HL-60/S4 (cell line): ENCODE measurements around the gene PID1.

ENCODE experiments used
- in situ Hi-C: fragments of 300-500 bp; cut with MboI; formaldehyde crosslinking; loops from 2 replicates; pipeline ENCODE4 v1.14.3; 2022; ENCODE audit warnings: low sequenced_read_pairs

Gene PID1

GRCh38 chr2:229032608-229033234, 238.4 kb downstream of the PID1 start:
- in situ Hi-C loops = no loop called here

- in situ Hi-C loops = no loop called here
Observed at GRCh38 chr2:229027353-229028105, 243.6 kb downstream of the PID1 start.

- in situ Hi-C loops = no loop called here
Observed at GRCh38 chr2:229025653-229026052, 245.4 kb downstream of the PID1 start.

DNA sequence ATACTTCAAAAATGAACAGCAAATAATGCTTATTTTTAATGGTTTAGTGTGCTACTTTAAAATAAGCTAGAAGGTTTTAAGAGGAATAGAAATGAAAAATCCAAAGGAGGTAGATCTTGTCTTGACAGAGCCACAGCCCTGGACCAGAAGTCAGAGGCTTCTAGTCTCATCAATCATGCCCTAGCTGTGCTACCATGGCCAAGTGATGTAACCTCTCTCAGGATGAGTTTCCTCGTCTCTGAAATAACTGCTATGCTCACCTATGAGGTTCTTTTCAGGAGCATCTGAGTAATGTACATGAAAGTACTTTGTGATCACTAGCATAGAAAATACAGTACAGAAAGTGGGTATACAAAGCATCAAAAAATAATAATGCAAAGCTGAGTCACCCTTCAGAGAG, 248.4 kb downstream of the PID1 start:
- in situ Hi-C loops = no loop called here

- in situ Hi-C loops = no loop called here
Observed at GRCh38 chr2:229022071-229022470, 249.0 kb downstream of the PID1 start.

GRCh38 chr2:229009816-229010215, 261.3 kb downstream of the PID1 start:
- in situ Hi-C loops = no loop called here

DNA sequence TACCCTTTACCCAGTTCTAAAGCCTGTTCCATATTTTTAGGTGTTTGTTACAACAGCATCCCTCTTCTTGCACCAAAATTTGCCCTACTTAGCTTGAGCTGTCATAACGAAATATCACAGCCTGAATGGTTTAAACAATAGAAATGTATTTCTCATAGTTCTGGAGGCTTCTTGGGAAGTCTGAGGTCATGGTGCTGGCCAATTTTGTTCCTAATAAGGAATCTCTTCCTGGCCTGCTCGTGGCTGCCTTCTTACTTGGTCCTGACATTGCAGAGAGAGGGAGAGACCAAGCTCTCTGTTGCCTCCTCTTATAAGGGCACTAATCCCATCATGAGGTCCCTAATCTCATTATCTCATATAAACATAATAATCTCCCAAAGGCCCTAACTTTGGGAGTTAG, 267.8 kb downstream of the PID1 start:
- in situ Hi-C loops = no loop called here

DNA sequence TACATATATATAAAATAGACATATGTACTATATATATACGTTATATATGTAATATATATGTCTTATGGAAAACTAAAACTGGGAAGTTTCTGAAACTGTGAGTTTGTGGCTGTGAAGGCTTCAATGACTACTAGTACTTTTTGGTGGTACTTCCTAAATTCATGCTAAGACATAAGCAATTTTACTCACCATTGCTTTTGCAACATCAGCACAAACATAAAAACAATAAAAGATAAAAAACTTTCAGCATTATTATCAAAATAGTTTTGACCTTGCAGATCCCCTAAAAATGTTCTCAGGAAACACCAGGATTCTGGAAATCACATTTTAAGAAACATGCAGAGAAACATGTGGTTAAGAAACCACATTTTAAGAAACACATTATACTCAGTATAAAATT, 269.9 kb downstream of the PID1 start:
- in situ Hi-C loops = no loop called here

GRCh38 chr2:228999326-228999725, 271.8 kb downstream of the PID1 start:
- in situ Hi-C loops = no loop called here

GRCh38 chr2:228988786-228989185, 282.3 kb downstream of the PID1 start:
- in situ Hi-C loops = no loop called here

DNA sequence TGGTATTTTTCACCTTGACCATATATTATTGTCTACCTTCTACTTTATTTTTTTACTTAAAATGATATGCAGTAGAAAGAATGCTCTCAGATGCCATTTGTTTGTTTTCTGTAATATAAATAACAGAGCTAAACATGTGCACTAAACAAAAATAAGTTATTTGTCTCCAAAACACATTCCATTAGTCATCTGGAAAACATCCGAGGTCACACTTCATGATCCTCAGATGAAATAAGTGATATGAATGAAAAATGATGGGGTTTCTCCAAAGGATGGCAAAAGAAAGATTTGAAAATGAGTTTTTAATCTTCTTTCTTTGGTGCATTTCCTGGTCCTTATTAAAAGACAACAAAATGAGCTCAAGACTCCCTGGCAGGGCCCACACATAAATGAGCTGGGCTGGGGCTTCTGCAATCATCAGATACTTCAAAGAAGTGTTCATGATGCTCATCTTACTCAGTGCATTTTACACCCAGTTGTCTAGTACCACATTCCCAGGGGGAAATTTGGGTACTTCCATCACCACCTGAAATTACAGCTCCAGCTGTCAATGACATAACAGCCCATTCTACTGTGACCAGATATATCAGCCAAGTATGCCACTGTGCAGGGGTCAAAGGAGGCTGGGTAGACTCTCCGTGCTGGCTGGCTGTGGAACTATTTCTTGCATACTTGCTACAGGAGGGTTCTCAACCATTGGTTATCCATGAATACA, 283.5 kb downstream of the PID1 start:
- in situ Hi-C loops = no loop called here

DNA sequence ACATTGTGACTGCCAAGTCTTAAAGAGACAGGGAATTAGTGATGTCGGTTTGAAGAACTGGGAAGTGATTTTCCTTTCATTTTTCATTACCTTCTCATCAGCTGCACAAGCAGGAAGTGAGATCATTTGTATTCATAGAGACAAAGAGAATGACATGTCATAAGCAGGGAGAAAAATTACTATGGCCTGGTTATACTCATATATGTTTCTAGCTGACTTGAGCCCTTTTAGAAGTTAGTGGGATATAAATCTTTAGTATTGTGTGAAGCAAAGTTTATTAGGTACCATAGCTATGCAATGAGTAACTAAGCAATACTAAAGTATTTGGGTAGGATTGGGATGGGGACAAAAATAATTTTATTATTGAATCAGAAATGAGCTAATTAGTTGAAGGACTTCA, 284.1 kb downstream of the PID1 start:
- in situ Hi-C loops = no loop called here

DNA sequence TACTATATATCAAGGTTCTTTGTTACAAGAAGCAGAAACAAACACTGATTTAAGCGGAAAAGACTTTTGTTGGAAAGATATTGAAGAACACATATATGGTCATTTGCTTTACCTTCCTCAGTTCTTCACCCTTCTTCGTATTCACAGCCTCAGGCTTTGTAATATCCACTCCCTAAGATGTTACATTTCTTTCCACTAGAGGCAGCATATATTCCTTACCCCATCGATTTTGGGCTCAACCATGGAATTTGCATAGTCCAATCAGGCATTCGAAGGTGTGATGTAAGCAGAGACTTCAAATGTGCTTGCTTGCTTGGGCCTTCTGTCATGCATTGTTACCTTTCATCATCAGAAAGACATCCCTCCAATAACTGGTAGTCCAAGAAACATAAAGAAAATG, 287.4 kb downstream of the PID1 start:
- in situ Hi-C loops = no loop called here

DNA sequence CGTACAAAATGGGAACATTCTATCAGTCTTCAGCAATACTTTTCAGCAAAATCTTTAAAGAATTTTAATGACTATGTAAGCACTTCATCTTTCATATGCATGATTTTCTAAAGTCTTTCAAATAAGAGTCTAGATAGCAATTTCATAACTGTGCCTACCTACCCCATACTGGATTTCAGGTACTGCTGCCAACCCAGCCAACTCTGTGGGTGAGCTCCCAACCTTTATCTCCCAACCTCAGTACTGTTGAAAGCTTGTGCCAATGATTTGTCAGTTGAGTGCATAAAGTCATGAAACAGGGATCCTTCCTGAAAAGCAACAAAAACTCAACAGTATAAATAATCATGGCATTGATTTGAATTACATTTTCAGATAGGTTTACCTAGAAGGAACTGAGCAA, 296.9 kb downstream of the PID1 start:
- in situ Hi-C loops = no loop called here
